Spleen (tissue), 11 donors: Measurements from ENCODE around the gene PTPRN2. TPM values are rescaled to one million over a fixed set of nuclear protein-coding genes. Genes with fewer than 3 reads are reported as not detected.

ENCODE experiments used
- DNase-seq: peaks from one replicate; pipeline ENCODE4 v3.0.0-alpha.2; 2020
- H3K27ac ChIP-seq, 8 donors: fragments of 200-600 bp; sonication (generic) in 7 of 8; 1 replicate in 4 of 8; 2 replicates in 4 of 8; pipeline versions ENCODE4 v1.5.0 to v1.8.0; 2016 to 2021; ENCODE audit warnings: inconsistent platforms in 4 of 8, mild to moderate bottlenecking in 4 of 8, moderate library complexity in 1 of 8
- H3K27me3 ChIP-seq, 7 donors: fragments of 200-600 bp; sonication (generic) in 6 of 7; replicated peaks in 1 of 7; 1 replicate in 4 of 7; 2 replicates in 3 of 7; pipeline versions ENCODE4 v1.5.0 to v1.8.0; 2016 to 2021; ENCODE audit warnings: inconsistent platforms in 3 of 7, mild to moderate bottlenecking in 1 of 7
- H3K36me3 ChIP-seq, 6 donors: fragments of 200-600 bp; sonication (generic) in 5 of 6; 1 replicate in 4 of 6; 2 replicates in 2 of 6; pipeline versions ENCODE4 v1.5.0 to v1.8.0; 2016 to 2021; ENCODE audit warnings: inconsistent platforms in 2 of 6
- H3K4me1 ChIP-seq, 6 donors: fragments of 200-600 bp; sonication (generic) in 5 of 6; 1 replicate in 3 of 6; 2 replicates in 3 of 6; pipeline versions ENCODE4 v1.5.0 to v1.8.0; 2016 to 2021; ENCODE audit warnings: inconsistent platforms in 3 of 6
- H3K4me3 ChIP-seq, 8 donors: fragments of 200-600 bp; sonication (generic) in 7 of 8; 1 replicate in 4 of 8; 2 replicates in 4 of 8; pipeline versions ENCODE4 v1.5.0 to v1.8.0; 2016 to 2021; ENCODE audit warnings: inconsistent platforms in 4 of 8, mild to moderate bottlenecking in 4 of 8, moderate library complexity in 2 of 8
- H3K9me3 ChIP-seq, 8 donors: fragments of 200-600 bp; sonication (generic) in 7 of 8; 1 replicate in 4 of 8; 2 replicates in 4 of 8; pipeline versions ENCODE4 v1.5.0 to v1.8.0; 2016 to 2021; ENCODE audit warnings: inconsistent platforms in 4 of 8
- CTCF ChIP-seq, 11 experiments: fragments of 200-600 bp in 7 of 11; fragments of 450-650 bp in 4 of 11; sonication (generic) in 4 of 11; IDR thresholded peaks in 8 of 11; conservative IDR thresholded peaks in 3 of 11; 1 replicate in 7 of 11; 2 replicates in 4 of 11; pipeline versions ENCODE4 v1.4.0 to v1.8.0; 2016 to 2021; ENCODE audit warnings: antibody characterized with exemption in 11 of 11, inconsistent platforms in 4 of 11, mild to moderate bottlenecking in 1 of 11
- POLR2A ChIP-seq, 3 donors: fragments of 450-650 bp; IDR thresholded peaks; one replicate each; pipeline ENCODE4 v1.5.1; 2017; ENCODE audit warnings: antibody characterized with exemption in 3 of 3, mild to moderate bottlenecking in 1 of 3
- POLR2AphosphoS5 ChIP-seq, 3 donors: sonication (generic); formaldehyde crosslinking; IDR thresholded peaks; one replicate each; pipeline ENCODE4 v1.5.1; 2017; ENCODE audit warnings: antibody characterized with exemption in 3 of 3
- WGBS, 5 donors: extraction: QIAGEN DNeasy Blood & Tissue Kit in 3 of 5; methylation state at CpG; one replicate each; pipeline versions ENCODE4 v1.1.5 to v1.1.7; 2013 to 2018; 5-methylcytosine and 5-hydroxymethylcytosine counted together
- intact Hi-C: fragments of 100-400 bp; cut with DNase I; formaldehyde crosslinking; loops from one replicate; pipeline ENCODE4 v1.15.0; 2023; ENCODE audit warnings: low total_unique reads
- polyA plus RNA-seq, 3 donors: library from polyadenylated mRNA; stranded (reverse); fragments of 200-250 nt; gene quantifications; one replicate each; pipeline ENCODE4 v1.2.1, GENCODE V29; 2013
- total RNA-seq, 7 donors: library from RNA; depleted of rRNA in 3 of 7; stranded (reverse); fragments of >200 nt in 3 of 7; fragmentation: NEBNext Ultra II Directional in 4 of 7; extraction: Animal tissue kit (Norgen Biotek cat#: 25700) in 4 of 7; gene quantifications; one replicate each; pipeline versions ENCODE4 v1.1.0 to v1.2.1, GENCODE V29; 2016 to 2021
- donor health status: healthy with polysubstance abuse.
- donor health status: DM: no; HTN: no; CAD: no; lungs with moderate emphysema.
- donor health status: DM: no; HTN: no; CAD: no.
- donor health status: Bipolar disorder and iron deficiency.
- donor health status: healthy.
- donor health status: DM: no; HTN: no; CAD: no.
- donor health status: DM: yes; HTN: yes; CAD: no.

The PTPRN2 gene
- total and polyA plus RNA-seq, 10 donors, result 7.0 to 22.8 (median 16.8) TPM

DNA sequence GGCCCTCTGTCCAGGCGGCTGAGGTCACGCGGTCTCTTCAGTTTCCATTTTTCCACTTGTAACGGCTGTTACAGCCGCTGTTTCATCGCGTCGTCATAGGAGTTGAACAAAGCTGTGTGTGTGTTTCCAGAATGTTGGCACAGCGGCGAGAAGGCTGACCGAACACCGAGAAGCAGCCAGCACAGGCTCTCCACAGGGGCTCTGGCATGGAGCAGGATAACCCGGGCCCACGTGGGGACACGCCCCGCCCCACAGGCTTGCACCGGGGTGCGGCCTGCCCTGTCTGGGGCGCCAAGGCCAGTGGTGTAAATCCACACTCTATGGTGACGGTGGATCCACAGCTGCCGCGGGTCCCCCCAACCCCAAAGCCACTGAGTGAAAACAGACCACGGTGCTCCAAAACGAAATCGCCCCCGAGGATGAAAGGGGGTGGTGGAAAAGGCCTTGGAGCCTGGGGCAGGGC lies 802.6 kb downstream of the PTPRN2 start:
- Histone ChIP-seq H3K36me3 (no peaks in the 10 kb centered on the region), H3K27me3 (peaks cover 0 to 7% (median 0%) of the 10 kb centered on the region in 7 donors), H3K4me1 (no peaks in the 10 kb centered on the region), H3K9me3 (no peaks in the 10 kb centered on the region), H3K27ac (no peak overlapping the region), H3K4me3 (no peak overlapping the region)
- intact Hi-C loops, result no loop called here
- WGBS, 5 donors, result 86 to 92% (median 91%) methylated on average over 20 to 26 of the region's 26 CpGs
- TF ChIP-seq POLR2AphosphoS5 (IDR thresholded peaks at IDR 0.05) (no peak), POLR2A (IDR thresholded peaks at IDR 0.05) (no peak), CTCF (IDR thresholded peaks at IDR 0.05 in 8 of 11, conservative IDR thresholded peaks at IDR 0.05 in 3 of 11) (no peak)
- peak; percentile 72 for DNase-seq

DNA sequence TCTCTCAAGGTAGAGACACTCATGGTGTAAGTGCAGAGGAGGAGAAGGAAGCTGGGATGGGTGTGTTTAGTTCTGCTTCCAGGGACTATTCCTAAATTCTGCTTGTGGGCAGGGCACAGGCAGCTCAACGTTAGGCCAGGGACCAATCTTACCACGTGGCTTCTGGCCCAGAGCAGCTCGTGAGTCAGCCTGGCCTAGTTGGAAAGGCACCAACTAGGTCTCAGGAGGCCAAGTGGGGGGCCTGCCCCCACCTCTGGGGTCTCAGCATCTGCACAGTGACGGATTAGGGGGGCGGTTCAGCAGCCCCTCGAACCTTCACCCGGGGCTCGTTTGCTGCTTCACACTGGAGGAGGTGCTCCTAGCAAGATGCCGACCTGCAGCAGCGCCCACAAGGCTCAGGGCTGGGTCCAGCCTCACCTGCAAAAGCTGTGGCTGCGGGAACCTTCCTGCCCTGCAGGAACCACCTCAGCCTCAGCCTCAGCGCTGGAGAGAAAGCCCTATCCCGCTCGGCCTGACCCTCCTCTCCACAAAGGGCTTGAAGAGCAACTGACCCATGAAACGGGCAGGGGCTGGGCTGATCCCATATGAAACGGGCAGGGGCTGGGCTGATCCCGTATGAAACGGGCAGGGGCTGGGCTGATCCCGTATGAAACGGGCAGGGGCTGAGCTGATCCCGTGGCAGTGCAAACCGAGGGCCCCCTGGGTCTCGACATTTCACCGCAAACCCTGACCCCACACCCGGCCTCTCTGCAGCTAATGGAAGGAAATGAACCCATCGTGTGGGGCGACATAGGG lies 803.4 kb downstream of the PTPRN2 start:
- TF ChIP-seq POLR2A (IDR thresholded peaks at IDR 0.05), result no peak
- no peak for TF ChIP-seq CTCF (IDR thresholded peaks at IDR 0.05 in 8 of 11, conservative IDR thresholded peaks at IDR 0.05 in 3 of 11)
- no peak for TF ChIP-seq POLR2AphosphoS5 (IDR thresholded peaks at IDR 0.05)
- Histone ChIP-seq H3K27me3 (peaks cover 0 to 7% (median 0%) of the 10 kb centered on the region in 7 donors), H3K4me1 (no peaks in the 10 kb centered on the region), H3K9me3 (no peaks in the 10 kb centered on the region), H3K27ac (no peak overlapping the region), H3K4me3 (no peak overlapping the region), H3K36me3 (no peaks in the 10 kb centered on the region)
- peak; percentile 62 for DNase-seq
- WGBS, 5 donors, result 73 to 84% (median 80%) methylated on average over 19 to 27 of the region's 27 CpGs
- intact Hi-C loops, result no loop called here

DNA sequence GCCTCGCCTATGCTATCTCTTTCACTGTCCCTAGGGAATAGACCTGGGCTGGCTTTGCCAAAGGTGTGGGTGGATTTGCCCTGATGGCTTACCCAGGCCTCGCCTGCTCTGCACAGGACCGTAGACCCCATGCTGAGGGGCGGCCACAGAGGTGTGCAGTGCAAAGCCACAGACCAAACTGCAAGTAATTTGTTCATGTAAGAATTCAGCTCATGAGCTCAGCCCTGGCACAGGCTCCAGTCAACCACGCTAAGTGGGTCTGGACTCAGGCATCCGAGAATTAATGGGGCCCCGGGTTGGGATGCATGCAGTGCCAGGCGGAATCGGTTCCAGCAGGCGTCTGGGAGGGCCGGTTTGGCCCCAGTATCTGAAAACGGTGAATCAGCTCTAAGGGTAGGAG lies 805.6 kb downstream of the PTPRN2 start:
- H3K4me3 ChIP-seq, result no peak overlapping the region
- intact Hi-C loops, result no loop called here
- no peaks in the 10 kb centered on the region for H3K36me3 ChIP-seq
- TF ChIP-seq POLR2AphosphoS5 (IDR thresholded peaks at IDR 0.05), result no peak
- no peak for TF ChIP-seq CTCF (IDR thresholded peaks at IDR 0.05 in 8 of 11, conservative IDR thresholded peaks at IDR 0.05 in 3 of 11)
- TF ChIP-seq POLR2A (IDR thresholded peaks at IDR 0.05), result no peak
- DNase-seq, result no peak
- WGBS, 5 donors, result 89 to 93% (median 89%) methylated on average over 12 of the region's 12 CpGs
- H3K9me3 ChIP-seq, result no peaks in the 10 kb centered on the region
- peaks cover 0 to 15% (median 0%) of the 10 kb centered on the region in 7 donors for H3K27me3 ChIP-seq
- H3K27ac ChIP-seq, result no peak overlapping the region
- H3K4me1 ChIP-seq, result peaks cover 0 to 4% (median 0%) of the 10 kb centered on the region in 6 donors

GRCh38 chr7:157780721-157781120 lies 806.9 kb downstream of the PTPRN2 start:
- H3K27me3 ChIP-seq, result peaks cover 0 to 18% (median 0%) of the 10 kb centered on the region in 7 donors
- H3K27ac ChIP-seq, result no peak overlapping the region
- WGBS, 5 donors, result 86 to 91% (median 89%) methylated on average over 14 to 15 of the region's 15 CpGs
- peaks cover 0 to 4% (median 0%) of the 10 kb centered on the region in 6 donors for H3K4me1 ChIP-seq
- DNase-seq, result no peak
- no peak overlapping the region for H3K4me3 ChIP-seq
- intact Hi-C loops, result no loop called here
- no peak for TF ChIP-seq POLR2AphosphoS5 (IDR thresholded peaks at IDR 0.05)
- no peak for TF ChIP-seq CTCF (IDR thresholded peaks at IDR 0.05 in 8 of 11, conservative IDR thresholded peaks at IDR 0.05 in 3 of 11)
- TF ChIP-seq POLR2A (IDR thresholded peaks at IDR 0.05), result no peak
- H3K9me3 ChIP-seq, result no peaks in the 10 kb centered on the region
- no peaks in the 10 kb centered on the region for H3K36me3 ChIP-seq
